Lower leg skin (tissue), 4 donors: ENCODE measurements around the gene DOCK1. TPM values are rescaled to one million over a fixed set of nuclear protein-coding genes. Genes with fewer than 3 reads are reported as not detected.

ENCODE experiments used
- DNase-seq, 2 donors: peaks; one replicate each; pipeline ENCODE4 v3.0.0-alpha.2; 2019; ENCODE audit warnings: low spot score in 2 of 2
- H3K4me3 ChIP-seq: fragments of 200-600 bp; sonication (generic); 2 replicates; pipeline ENCODE4 v1.5.1; 2017; ENCODE audit warnings: mild to moderate bottlenecking, low read depth; ENCODE audit not compliant: poor library complexity, severe bottlenecking
- CTCF ChIP-seq, 3 donors: fragments of 450-650 bp; IDR thresholded peaks; one replicate each; pipeline ENCODE4 v1.5.1; 2016; ENCODE audit warnings: antibody characterized with exemption in 3 of 3, mild to moderate bottlenecking in 3 of 3, moderate library complexity in 2 of 3
- POLR2A ChIP-seq, 2 donors: fragments of 450-650 bp; IDR thresholded peaks; one replicate each; pipeline ENCODE4 v1.6.1; 2016 to 2017; ENCODE audit warnings: antibody characterized with exemption in 2 of 2, mild to moderate bottlenecking in 1 of 2, moderate library complexity in 1 of 2
- WGBS, 2 donors: methylation state at CpG; one replicate each; pipeline ENCODE4 v1.1.5; 2018; 5-methylcytosine and 5-hydroxymethylcytosine counted together
- intact Hi-C: fragments of 100-400 bp; cut with DNase I; formaldehyde crosslinking; loops from one replicate; pipeline ENCODE4 v1.15.0; 2023; ENCODE audit warnings: low total_unique reads
- total RNA-seq, 4 donors: library from RNA; depleted of rRNA; stranded (reverse); fragments of >200 nt; gene quantifications; one replicate each; pipeline ENCODE4 v1.1.0, GENCODE V29; 2016

Gene DOCK1
- 100 to 1,000 TPM in 1 of 4 donors, 10 to 100 TPM in 3; 76.6 to 108 (median 83.4) TPM for total RNA-seq

GRCh38 chr10:126904818-126905701 lies at the start of gene DOCK1:
DOCK1 (plus strand) TSS chr10:126905428; CDS start chr10:126905518, 90 bp downstream.
- DNase-seq, result peak; percentile 50 to 91
- intact Hi-C loops, result no loop called here
- TF ChIP-seq POLR2A (IDR thresholded peaks at IDR 0.05) (no peak), CTCF (IDR thresholded peaks at IDR 0.05) (no peak)
- 1 to 2% methylated on average over 42 to 53 of the region's 108 CpGs for WGBS, 2 donors
- H3K4me3 ChIP-seq, result peak within 1 kb of the TSS; percentile 65

GRCh38 chr10:126857178-126857806 lies 47.9 kb upstream of the DOCK1 start:
- intact Hi-C loops, result no loop called here
- TF ChIP-seq POLR2A (IDR thresholded peaks at IDR 0.05) (no peak), CTCF (IDR thresholded peaks at IDR 0.05) (no peak)
- DNase-seq, result peak in 1 of 2 donors; percentile 23
- 93% methylated on average over 8 of the region's 8 CpGs for WGBS, 2 donors
- no peak overlapping the region for H3K4me3 ChIP-seq

GRCh38 chr10:126867567-126868365 lies 37.5 kb upstream of the DOCK1 start:
- TF ChIP-seq POLR2A (IDR thresholded peaks at IDR 0.05) (no peak), CTCF (IDR thresholded peaks at IDR 0.05) (no peak)
- intact Hi-C loops, result no loop called here
- DNase-seq, result peak in 1 of 2 donors; percentile 58
- WGBS, 2 donors, result 83 to 84% methylated on average over 9 of the region's 9 CpGs
- H3K4me3 ChIP-seq, result no peak overlapping the region

GRCh38 chr10:126868371-126868770 lies 36.9 kb upstream of the DOCK1 start:
- no peak overlapping the region for H3K4me3 ChIP-seq
- intact Hi-C loops, result no loop called here
- peak in 1 of 2 donors; percentile 18 for DNase-seq
- TF ChIP-seq POLR2A (IDR thresholded peaks at IDR 0.05), result no peak
- no peak for TF ChIP-seq CTCF (IDR thresholded peaks at IDR 0.05)
- WGBS, 2 donors, result 83 to 84% methylated on average over 6 of the region's 6 CpGs

GRCh38 chr10:126872135-126872534 lies 33.1 kb upstream of the DOCK1 start:
- peak in 1 of 2 donors; percentile 42 for DNase-seq
- no peak for TF ChIP-seq POLR2A (IDR thresholded peaks at IDR 0.05)
- no peak for TF ChIP-seq CTCF (IDR thresholded peaks at IDR 0.05)
- no peak overlapping the region for H3K4me3 ChIP-seq
- intact Hi-C loops, result no loop called here
- 92 to 94% methylated on average over 7 of the region's 7 CpGs for WGBS, 2 donors
